ENCODE measurements around the gene PSMC3IP. TPM values are rescaled to one million over a fixed set of nuclear protein-coding genes. Genes with fewer than 3 reads are reported as not detected.

The PSMC3IP gene
- polyA plus RNA-seq, 3 donors = 16.3 to 21.5 (median 19.0) TPM

DNA sequence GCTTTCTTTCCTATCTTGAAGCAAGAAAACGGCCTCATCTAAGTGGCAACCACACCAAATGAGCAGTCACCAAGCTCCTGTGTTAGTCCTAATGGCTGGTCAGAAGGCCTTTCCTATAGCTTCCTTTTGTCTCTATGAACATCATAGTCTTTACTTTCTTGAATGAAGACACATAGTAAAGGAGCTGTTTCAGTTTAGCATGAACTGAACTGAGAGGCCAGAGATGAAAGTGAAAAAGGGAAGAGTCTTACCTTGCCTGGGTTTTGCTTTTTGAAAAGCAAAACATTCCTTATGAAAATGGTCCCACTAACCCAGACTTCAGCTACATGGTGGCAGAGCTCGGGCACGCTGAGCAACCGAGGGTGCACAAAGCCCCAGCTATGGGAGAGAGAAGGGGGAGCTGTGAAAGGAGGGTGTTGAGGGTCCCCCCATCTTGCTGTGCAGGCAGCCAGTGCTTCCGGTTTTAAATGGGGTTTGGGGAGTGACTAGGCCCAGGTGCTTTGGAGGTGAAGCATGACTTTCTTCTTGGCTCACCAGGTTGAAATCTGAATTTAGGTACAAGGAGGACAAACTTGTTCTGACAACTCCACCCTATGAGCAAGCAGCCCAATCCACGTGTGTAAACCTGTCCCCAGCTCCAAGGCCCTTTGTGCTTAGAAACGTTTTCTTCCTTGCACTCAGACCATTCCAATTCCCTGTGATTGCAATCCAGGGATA lies 9.1 kb upstream of the PSMC3IP start:
- no peak for DNase-seq (ENCODE audit: low read depth in 3 of 3, low spot score in 2 of 3)

GRCh38 chr17:42585353-42585752 lies 7.8 kb upstream of the PSMC3IP start:
- no peak for DNase-seq (ENCODE audit: low read depth in 3 of 3, low spot score in 2 of 3)

GRCh38 chr17:42584880-42585279 lies 7.4 kb upstream of the PSMC3IP start:
- DNase-seq (ENCODE audit: low read depth in 3 of 3, low spot score in 2 of 3) = no peak

- no peak for DNase-seq (ENCODE audit: low read depth in 3 of 3, low spot score in 2 of 3)
Observed at GRCh38 chr17:42581744-42582270, 4.3 kb upstream of the PSMC3IP start.

GRCh38 chr17:42579794-42580551 lies 2.4 kb upstream of the PSMC3IP start:
- DNase-seq (ENCODE audit: low read depth in 3 of 3, low spot score in 2 of 3) = no peak

DNA sequence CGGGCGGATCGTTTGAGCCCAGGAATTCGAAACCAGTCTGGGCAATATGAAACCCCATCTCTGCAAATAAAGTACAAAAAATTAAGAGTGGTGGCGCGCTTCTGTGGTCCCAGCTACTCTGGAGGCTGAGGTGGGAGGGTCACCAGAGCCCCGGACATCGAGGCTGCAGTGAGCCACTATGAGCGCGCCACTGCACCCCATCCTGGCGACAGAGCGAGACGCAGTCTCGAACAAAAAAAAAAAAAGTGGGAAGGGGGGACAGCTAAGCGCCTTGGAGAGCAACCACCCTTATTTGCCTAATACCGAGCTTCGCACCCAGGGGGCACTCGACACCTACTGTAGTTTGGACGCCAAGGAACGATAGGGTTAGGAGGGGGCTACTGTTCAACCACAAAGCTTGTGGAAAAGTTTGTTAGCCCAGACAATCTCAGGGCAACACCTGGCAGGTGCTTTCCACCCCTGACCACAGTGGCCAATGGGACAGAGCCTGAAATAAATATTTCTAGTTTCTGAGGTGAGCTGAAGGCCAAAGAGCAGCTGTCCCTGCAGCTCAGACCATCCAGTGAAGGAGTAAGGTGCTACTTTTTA lies 847 bp upstream of the PSMC3IP start:
- peak in 1 of 3 donors; percentile 76 for DNase-seq (ENCODE audit: low read depth in 3 of 3, low spot score in 2 of 3)

DNA sequence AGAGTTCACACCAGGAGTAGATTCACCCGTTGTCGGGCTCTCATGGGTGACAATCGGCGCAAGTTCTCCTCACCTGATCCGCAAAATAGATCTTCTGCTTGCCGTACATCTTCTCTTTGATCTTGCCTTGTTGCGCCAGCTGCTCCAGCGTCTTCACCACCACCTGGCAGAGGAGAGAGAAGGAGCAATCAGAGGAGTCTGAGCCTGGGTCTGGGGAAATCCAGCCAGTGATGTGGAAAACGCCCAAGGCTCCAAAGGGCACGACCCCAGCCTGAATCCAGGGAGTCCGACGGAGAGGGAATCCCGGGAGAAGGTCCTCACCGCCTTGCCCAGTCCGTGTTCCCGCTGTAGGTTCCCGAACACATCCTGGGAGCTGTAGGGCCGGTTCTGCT lies 393 bp downstream of the PSMC3IP start:
- no peak for DNase-seq (ENCODE audit: low read depth in 3 of 3, low spot score in 2 of 3)

DNA sequence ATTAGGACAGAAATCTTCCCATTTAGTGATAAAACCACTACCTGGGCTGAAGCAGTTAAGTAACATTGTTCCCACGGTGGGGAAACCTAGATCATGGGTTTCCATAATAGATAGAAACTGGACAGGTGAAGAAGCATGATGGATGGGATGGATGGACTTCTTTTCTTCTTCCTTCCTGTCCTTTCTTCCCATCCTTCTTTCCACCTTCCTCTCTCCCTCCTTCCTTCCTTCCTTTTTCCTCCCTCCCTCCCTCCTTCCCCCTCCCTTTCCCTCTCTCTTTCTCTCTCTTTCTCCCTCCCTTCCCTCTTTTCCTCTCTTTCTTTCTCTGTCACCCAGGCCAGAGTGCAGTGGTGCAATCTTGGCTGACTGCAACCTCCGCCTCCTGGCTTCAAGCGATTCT lies 3.1 kb downstream of the PSMC3IP start:
- DNase-seq (ENCODE audit: low read depth in 3 of 3, low spot score in 2 of 3) = no peak

- DNase-seq (ENCODE audit: low read depth in 3 of 3, low spot score in 2 of 3) = no peak
Observed at GRCh38 chr17:42573095-42573494, 4.4 kb downstream of the PSMC3IP start.

GRCh38 chr17:42571435-42572225 lies 5.9 kb downstream of the PSMC3IP start:
- no peak for DNase-seq (ENCODE audit: low read depth in 3 of 3, low spot score in 2 of 3)

- no peak for DNase-seq (ENCODE audit: low read depth in 3 of 3, low spot score in 2 of 3)
Observed at GRCh38 chr17:42568341-42569111, 9.0 kb downstream of the PSMC3IP start.

DNA sequence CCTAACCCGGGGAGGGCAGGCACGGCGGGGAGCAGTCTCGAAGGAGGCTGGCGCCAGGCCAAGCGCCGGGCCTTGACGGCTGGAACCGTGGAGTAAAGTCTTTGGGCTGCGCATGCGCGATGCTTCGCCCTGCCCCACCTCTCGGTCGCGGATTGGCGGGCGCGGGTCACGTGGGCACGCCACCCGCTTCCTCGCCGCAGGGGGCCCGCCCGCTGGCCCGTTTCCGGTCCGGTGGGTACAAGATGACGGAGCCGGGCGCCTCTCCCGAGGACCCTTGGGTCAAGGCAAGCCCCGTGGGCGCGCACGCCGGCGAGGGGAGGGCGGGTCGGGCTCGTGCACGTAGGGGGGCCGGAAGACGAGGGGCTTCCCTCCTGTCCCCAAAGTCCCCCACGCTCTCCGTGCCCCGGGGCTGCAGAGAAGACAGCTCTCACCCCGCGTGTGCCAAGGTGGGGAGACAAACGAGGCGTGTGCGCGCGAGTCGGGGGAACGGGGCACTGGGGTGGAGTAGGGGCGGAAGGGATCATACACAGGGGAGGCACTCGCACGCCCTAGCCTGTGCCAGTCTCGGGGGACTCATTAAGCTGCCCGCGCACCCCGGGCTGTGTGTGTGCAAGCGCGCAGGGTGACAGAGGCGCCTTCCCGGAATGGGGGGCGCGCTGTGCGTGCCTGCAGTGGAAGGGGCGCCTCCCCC lies 10.5 kb downstream of the PSMC3IP start, which contains the start of gene MLX:
Gene MLX, plus strand, starts transcription at position 218 of the 691 bp plus-strand sequence. Its CDS starts 25 bp downstream, at position 243.
- peak in 2 of 3 donors; percentile 74 to 79 for DNase-seq (ENCODE audit: low read depth in 3 of 3, low spot score in 2 of 3)

DNA sequence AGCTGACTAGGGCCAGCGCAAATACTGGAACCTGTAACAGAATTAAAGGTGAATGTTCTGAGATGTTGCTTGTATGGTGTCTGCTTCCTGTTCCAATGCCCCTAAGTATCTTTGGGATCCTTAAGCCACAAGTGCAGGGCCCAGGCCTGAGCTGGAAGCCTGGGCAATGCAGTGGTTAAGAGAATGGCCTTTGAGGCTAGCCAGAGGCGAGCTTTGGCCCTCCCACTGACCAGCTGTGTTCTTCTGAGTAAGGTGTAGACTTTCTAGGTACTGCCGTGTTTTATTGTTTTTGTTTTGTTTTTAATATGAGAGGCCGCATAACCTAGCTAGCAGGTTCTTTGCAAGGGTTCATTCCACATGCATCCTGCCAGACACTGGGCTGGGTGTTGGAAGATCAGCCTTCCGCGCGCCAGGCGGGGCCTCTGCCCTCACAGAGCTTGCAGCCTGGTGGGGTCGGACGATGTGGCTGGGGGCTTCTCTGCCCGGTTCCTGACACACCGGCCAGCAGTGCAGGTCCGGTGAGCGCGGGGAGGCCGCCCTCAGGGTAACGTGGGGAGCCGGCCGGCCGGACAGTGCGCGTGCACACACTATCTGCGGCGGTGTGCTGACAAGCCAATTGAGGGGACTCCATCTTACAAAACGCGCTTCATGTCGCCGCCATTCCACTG lies 11.2 kb downstream of the PSMC3IP start:
- no peak for DNase-seq (ENCODE audit: low read depth in 3 of 3, low spot score in 2 of 3)

GRCh38 chr17:42565523-42566214 lies 11.9 kb downstream of the PSMC3IP start:
- no peak for DNase-seq (ENCODE audit: low read depth in 3 of 3, low spot score in 2 of 3)

DNA sequence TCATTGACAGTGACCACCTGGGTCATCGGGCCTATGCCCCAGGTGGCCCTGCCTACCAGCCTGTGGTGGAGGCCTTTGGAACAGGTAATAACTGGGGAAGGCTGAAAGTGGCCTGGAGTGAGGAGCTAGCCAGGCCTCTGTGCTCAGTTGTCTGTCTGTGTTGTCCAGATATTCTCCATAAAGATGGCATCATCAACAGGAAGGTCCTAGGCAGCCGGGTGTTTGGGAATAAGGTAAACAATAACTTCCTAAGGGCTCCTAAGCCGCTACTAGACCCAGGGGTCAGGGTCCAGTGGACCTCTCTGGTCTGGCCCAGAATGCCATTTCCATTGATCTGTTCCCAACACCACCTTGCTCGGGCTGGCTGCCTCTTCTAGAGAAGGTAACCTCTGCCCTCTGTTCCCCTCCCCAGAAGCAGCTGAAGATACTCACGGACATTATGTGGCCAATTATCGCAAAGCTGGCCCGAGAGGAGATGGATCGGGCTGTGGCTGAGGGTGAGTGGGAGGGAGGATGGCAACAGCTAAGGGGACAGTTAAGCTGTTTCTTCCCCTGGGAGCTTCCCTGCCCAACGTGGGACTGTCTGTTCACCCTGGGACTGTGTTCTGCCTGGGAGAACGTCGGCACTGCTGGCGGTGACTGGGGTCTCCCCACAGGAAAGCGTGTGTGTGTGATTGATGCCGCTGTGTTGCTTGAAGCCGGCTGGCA lies 12.6 kb downstream of the PSMC3IP start:
- no peak for DNase-seq (ENCODE audit: low read depth in 3 of 3, low spot score in 2 of 3)

GRCh38 chr17:42563950-42564349 lies 13.6 kb downstream of the PSMC3IP start:
- no peak for DNase-seq (ENCODE audit: low read depth in 3 of 3, low spot score in 2 of 3)

DNA sequence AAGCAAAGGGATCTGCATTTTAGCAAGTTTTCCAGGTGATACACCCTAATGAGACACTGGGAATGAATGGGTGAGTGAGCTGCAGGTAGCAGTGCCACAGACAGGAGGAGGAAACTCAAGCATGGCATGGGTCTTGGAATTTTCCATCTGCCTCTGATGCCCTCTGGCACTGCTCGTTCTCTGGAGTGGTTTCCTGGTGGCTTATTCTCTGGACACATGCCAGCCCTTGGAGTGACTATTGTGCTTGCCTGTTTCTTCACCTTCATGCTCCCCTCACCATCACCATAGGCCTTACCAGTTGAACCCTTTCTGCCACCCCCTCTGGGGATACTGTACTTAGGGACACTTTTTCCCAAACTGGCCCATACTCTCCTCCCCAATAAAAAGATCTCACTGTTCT lies 14.0 kb downstream of the PSMC3IP start:
- no peak for DNase-seq (ENCODE audit: low read depth in 3 of 3, low spot score in 2 of 3)

DNA sequence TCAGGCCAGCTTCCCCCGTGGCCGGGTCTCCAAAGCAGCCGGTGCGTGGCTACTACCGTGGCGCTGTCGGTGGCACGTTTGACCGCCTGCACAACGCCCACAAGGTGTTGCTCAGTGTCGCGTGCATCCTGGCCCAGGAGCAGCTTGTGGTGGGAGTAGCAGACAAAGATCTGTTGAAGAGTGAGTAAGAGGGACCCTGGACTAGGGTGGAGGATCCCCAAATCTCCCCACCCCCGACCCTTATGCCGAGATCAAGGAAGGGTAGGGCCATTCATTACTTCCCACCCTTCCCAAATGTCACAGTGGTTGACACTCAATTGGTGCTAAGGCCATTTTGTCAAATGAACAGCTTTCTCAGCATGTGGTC lies 14.4 kb downstream of the PSMC3IP start:
- DNase-seq (ENCODE audit: low read depth in 3 of 3, low spot score in 2 of 3) = no peak
